Endothelial cell of umbilical vein (primary cell): ENCODE data around the gene THAP3. TPM values are rescaled to one million over a fixed set of nuclear protein-coding genes. Genes with fewer than 3 reads are reported as not detected.
"Not testable (repeated sequence)": the region's sequence is repeated elsewhere in the genome, so short reads cannot be mapped to it uniquely, and the experiment has no call there.

Experiments used
- BruUV-seq: library from RNA; stranded (reverse); fragments of 400-500 nt; replicated peaks from 2 replicates; lab custom pipeline; 2021; lab: Mats Ljungman, UMichigan
- CTCF ChIA-PET: fragments of 300-600, 350-600 bp; sonication (Branson Sonifier 250); formaldehyde crosslinking; loops from one replicate; lab custom pipeline; 2021; ENCODE audit warnings: antibody characterized with exemption, inconsistent platforms; lab: Charles Lee
- POLR2A ChIA-PET: fragments of 300-600, 350-600 bp; sonication (Branson Sonifier 250); formaldehyde crosslinking; loops from one replicate; lab custom pipeline; 2021; ENCODE audit warnings: antibody characterized with exemption, inconsistent platforms; lab: Charles Lee
- DNase-seq: peaks from one replicate; pipeline ENCODE4 v3.0.0-alpha.2; 2011; ENCODE audit warnings: low read depth, low spot score
- FAIRE-seq: peaks from 2 replicates; lab custom pipeline; 2011; peaks lifted over from hg19 to GRCh38; lab: Jason Lieb, UNC
- H2AFZ ChIP-seq: 2 replicates; pipeline ENCODE4 v1.6.0; 2012; ENCODE audit warnings: low read depth, low read length, control low read depth, inconsistent platforms
- H3K27ac ChIP-seq: 2 replicates; pipeline ENCODE4 v1.5.1; 2011; ENCODE audit warnings: low read depth, mild to moderate bottlenecking, control low read depth, low read length, moderate library complexity; ENCODE audit not compliant: insufficient read depth
- H3K27me3 ChIP-seq, 2 experiments: 2 replicates each; pipeline versions ENCODE4 v1.6.0 to v1.6.1; 2011; ENCODE audit warnings: low read length in 2 of 2, mixed read lengths in 1 of 2; ENCODE audit not compliant: control insufficient read depth in 2 of 2, insufficient read depth in 2 of 2
- H3K36me3 ChIP-seq, 2 experiments: 2 replicates in 1 of 2; 3 replicates in 1 of 2; pipeline ENCODE4 v1.5.1; 2011; ENCODE audit warnings: low read length in 2 of 2, mild to moderate bottlenecking in 1 of 2, moderate library complexity in 1 of 2; ENCODE audit not compliant: control insufficient read depth in 2 of 2, insufficient read depth in 2 of 2; ENCODE audit errors: extremely low read depth in 1 of 2
- H3K4me1 ChIP-seq: 3 replicates; pipeline ENCODE4 v1.5.1; 2011; ENCODE audit warnings: mild to moderate bottlenecking, low read length; ENCODE audit not compliant: control insufficient read depth, insufficient read depth; ENCODE audit errors: extremely low read depth
- H3K4me2 ChIP-seq: 2 replicates; pipeline ENCODE4 v1.6.1; 2011; ENCODE audit warnings: low read length, control low read depth, mixed read lengths; ENCODE audit not compliant: insufficient read depth
- H3K4me3 ChIP-seq, 3 experiments: fragments of 200-600 bp in 1 of 3; sonication (generic), shearing (Covaris generic) in 1 of 3; replicated peaks in 1 of 3; 2 replicates each; pipeline ENCODE4 v1.5.1; 2011 to 2016; ENCODE audit warnings: control low read depth in 3 of 3, low read length in 3 of 3, mild to moderate bottlenecking in 2 of 3, inconsistent platforms in 1 of 3, low read depth in 1 of 3, moderate library complexity in 1 of 3; ENCODE audit not compliant: insufficient read depth in 1 of 3
- H3K79me2 ChIP-seq: 2 replicates; pipeline ENCODE4 v1.6.0; 2012; ENCODE audit warnings: low read length, inconsistent platforms; ENCODE audit not compliant: control insufficient read depth, insufficient read depth
- H3K9ac ChIP-seq: replicated peaks from 2 replicates; pipeline ENCODE3; 2011; ENCODE audit warnings: low read length, control low read depth; ENCODE audit not compliant: insufficient read depth; ENCODE audit errors: extremely low read depth
- H3K9me1 ChIP-seq: replicated peaks from 3 replicates; pipeline ENCODE4 v1.6.0; 2011; ENCODE audit warnings: mild to moderate bottlenecking, low read length; ENCODE audit not compliant: control insufficient read depth, insufficient read depth; ENCODE audit errors: extremely low read depth
- H3K9me3 ChIP-seq: replicated peaks from 2 replicates; pipeline ENCODE4 v1.5.1; 2012; ENCODE audit warnings: low read length, inconsistent platforms; ENCODE audit not compliant: control insufficient read depth, insufficient read depth
- H4K20me1 ChIP-seq: replicated peaks from 2 replicates; pipeline ENCODE3; 2011; ENCODE audit warnings: mild to moderate bottlenecking, low read length; ENCODE audit not compliant: control insufficient read depth, insufficient read depth; ENCODE audit errors: extremely low read depth
- CTCF ChIP-seq, 2 donors: IDR thresholded peaks; 1 replicate in 1 of 2; 2 replicates in 1 of 2; pipeline ENCODE4 v1.5.1; 2011; ENCODE audit warnings: low read length in 2 of 2, mild to moderate bottlenecking in 2 of 2, moderate library complexity in 2 of 2, control low read depth in 1 of 2, inconsistent platforms in 1 of 2, low read depth in 1 of 2; ENCODE audit not compliant: insufficient read depth in 1 of 2; ENCODE audit errors: extremely low read depth in 1 of 2
- EZH2 ChIP-seq: IDR thresholded peaks from 2 replicates; pipeline ENCODE4 v1.6.1; 2012; ENCODE audit warnings: borderline replicate concordance, low read depth, mild to moderate bottlenecking, moderate library complexity, low read length, inconsistent platforms; ENCODE audit not compliant: severe bottlenecking
- FOS ChIP-seq: IDR thresholded peaks from 2 replicates; pipeline ENCODE4 v1.6.1; 2011; ENCODE audit warnings: mild to moderate bottlenecking, low read length, moderate library complexity, borderline replicate concordance; ENCODE audit not compliant: insufficient read depth
- GATA2 ChIP-seq: IDR thresholded peaks from 2 replicates; pipeline ENCODE4 v1.7.0; 2011; ENCODE audit warnings: low read depth, mild to moderate bottlenecking, moderate library complexity, mixed read lengths, low read length; ENCODE audit not compliant: insufficient read length, insufficient read depth
- JUN ChIP-seq: IDR thresholded peaks from 2 replicates; pipeline ENCODE4 v1.6.1; 2011; ENCODE audit warnings: borderline replicate concordance, low read depth; ENCODE audit not compliant: insufficient read length, insufficient read depth
- MAX ChIP-seq: IDR thresholded peaks from 2 replicates; pipeline ENCODE4 v1.6.1; 2011; ENCODE audit not compliant: insufficient read depth, insufficient read length
- MYC ChIP-seq: IDR thresholded peaks from one replicate; pipeline ENCODE4 v1.6.1; 2011; ENCODE audit warnings: mild to moderate bottlenecking, low read depth, low read length
- POLR2A ChIP-seq: IDR thresholded peaks from 2 replicates; pipeline ENCODE4 v1.6.1; 2012; ENCODE audit warnings: low read depth, mild to moderate bottlenecking, control low read depth, low read length
- POLR2AphosphoS5 ChIP-seq: IDR thresholded peaks from 2 replicates; pipeline ENCODE4 v1.6.1; 2012; ENCODE audit warnings: low read depth, mild to moderate bottlenecking, control low read depth, low read length, moderate library complexity; ENCODE audit not compliant: insufficient read depth
- dilution Hi-C: fragments of 300-500 bp; cut with MboI; formaldehyde crosslinking; loops from one replicate; pipeline ENCODE4 v1.15.0; 2019; ENCODE audit warnings: low sequenced_read_pairs; ENCODE audit not compliant: extremely low pct_ligation_motif_present
- intact Hi-C: fragments of 100-400 bp; cut with micrococcal nuclease; formaldehyde crosslinking; loops from one replicate; pipeline ENCODE4 v1.10.0; 2022
- polyA plus RNA-seq, 4 experiments: library from polyadenylated mRNA; depleted of rRNA in 3 of 4; stranded (reverse) in 3 of 4; unstranded in 1 of 4; fragments of >200 nt; gene quantifications; 2 replicates each; pipeline versions ENCODE4 v1.2.1 to v1.2.3, GENCODE V29; 2011 to 2012; ENCODE audit warnings: missing spikeins in 1 of 4
- total RNA-seq: library from RNA; stranded (reverse); gene quantifications from 2 replicates; pipeline ENCODE4 v1.2.3, GENCODE V29; 2021

THAP3 gene
- total and polyA plus RNA-seq, 2 donors (not counting 3 experiments of a cell fraction or from before 2014, with no cell fraction given), result 11.3 to 16.7 TPM

DNA sequence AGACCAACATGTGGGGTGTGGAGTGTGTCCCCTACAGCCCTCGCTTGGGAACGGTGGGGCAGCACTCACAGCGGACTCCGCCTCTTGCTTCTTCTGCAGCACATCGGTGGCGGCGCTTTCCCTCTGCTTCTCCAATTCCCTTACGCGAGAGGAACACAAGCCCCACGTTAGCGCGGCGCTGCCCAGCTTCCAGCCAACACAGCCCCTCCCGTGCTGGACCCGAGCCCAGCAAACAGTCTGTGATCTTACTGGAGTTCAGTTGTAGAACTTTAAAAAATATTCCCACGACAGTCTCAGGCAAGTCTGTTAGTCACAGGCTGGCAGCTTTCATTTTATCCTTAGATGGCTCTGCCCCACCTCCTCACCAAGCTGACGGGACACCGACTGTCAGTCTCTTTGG, 13.6 kb downstream of the THAP3 start:
- Histone ChIP-seq H3K4me3 (no peak overlapping the region), H2AFZ (no peak overlapping the region), H3K9me3 (no peaks in the 10 kb centered on the region), H3K4me2 (no peak overlapping the region), H3K4me1 (no peaks in the 10 kb centered on the region), H3K27me3 (no peaks in the 10 kb centered on the region), H4K20me1 (no peaks in the 10 kb centered on the region), H3K79me2 (no peaks in the 10 kb centered on the region), H3K9me1 (no peaks in the 10 kb centered on the region), H3K36me3 (peaks cover 6 to 34% of the 10 kb centered on the region in 2 experiments), H3K27ac (no peak overlapping the region), H3K9ac (no peak overlapping the region)
- no peak for DNase-seq
- no TSS peak for BruUV-seq
- dilution Hi-C loops (no loop called here), intact Hi-C loops (no loop called here)
- ChIA-PET POLR2A (no interaction called here), CTCF (no interaction called here)
- TF ChIP-seq CTCF (IDR thresholded peaks at IDR 0.05; ENCODE audit: extremely low read depth in 1 of 2, insufficient read depth in 1 of 2, low read depth in 1 of 2, low read length in 2 of 2) (no peak), GATA2 (no peak), MAX (no peak), POLR2A (no peak), EZH2 (no peak), POLR2AphosphoS5 (no peak), MYC (no peak), FOS (no peak), JUN (no peak)
- no peak for FAIRE-seq

- CTCF ChIA-PET, H3K4me3 ChIP-seq, BruUV-seq, DNase-seq, H3K79me2 ChIP-seq, intact Hi-C loops, H3K9ac ChIP-seq, H3K9me3 ChIP-seq, H3K4me1 ChIP-seq, dilution Hi-C loops, H4K20me1 ChIP-seq, FAIRE-seq, H3K27me3 ChIP-seq, H3K4me2 ChIP-seq, H3K9me1 ChIP-seq, H3K27ac ChIP-seq, H2AFZ ChIP-seq: not testable (repeated sequence)
- H3K36me3 ChIP-seq, result peaks cover 4 to 27% of the 10 kb centered on the region in 2 experiments
- POLR2A ChIA-PET, result interaction anchor here (0.7 kb wide), 1 partner anchor 10 kb away, joined by 4 read pairs; no protein-coding TSS in a partner anchor
Observed at GRCh38 chr1:6640867-6641266, 16.2 kb downstream of the THAP3 start.
